ENCODE results near the gene CDH24. TPM values are rescaled to one million over a fixed set of nuclear protein-coding genes. Genes with fewer than 3 reads are reported as not detected.

The CDH24 gene
- total RNA-seq, 1 experiment from 2014 or later = 17.9 TPM

DNA sequence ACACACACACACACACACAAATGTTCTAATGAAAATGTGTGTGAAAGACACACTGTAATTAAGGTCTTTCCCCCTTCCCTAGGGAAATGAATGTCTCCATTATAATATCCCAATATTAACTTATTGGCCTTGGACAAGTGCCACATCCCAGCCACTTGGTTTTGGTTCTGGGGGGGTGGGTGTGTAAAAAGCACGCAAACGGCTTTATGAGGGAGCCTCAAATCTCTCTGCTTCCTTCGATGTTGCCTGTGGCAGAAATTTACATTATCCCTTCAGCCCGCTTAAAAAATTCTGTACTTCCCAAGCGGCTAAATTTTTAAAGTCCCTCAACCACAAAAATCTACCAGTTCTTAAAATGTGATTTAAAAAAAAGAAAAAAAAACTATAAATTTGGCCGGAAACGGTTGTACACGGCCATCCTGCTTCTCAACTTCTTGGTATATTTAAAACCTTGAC, 47.8 kb downstream of the CDH24 start (continued):
- TF ChIP-seq, protein P1, sequence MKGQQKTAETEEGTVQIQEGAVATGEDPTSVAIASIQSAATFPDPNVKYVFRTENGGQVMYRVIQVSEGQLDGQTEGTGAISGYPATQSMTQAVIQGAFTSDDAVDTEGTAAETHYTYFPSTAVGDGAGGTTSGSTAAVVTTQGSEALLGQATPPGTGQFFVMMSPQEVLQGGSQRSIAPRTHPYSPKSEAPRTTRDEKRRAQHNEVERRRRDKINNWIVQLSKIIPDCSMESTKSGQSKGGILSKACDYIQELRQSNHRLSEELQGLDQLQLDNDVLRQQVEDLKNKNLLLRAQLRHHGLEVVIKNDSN (CRISPR knock-in tag; IDR thresholded peaks at IDR 0.05) = no peak
- TF ChIP-seq HMGA2 (CRISPR knock-in tag; IDR thresholded peaks at IDR 0.05) (no peak), NFE2L1 (CRISPR knock-in tag; IDR thresholded peaks at IDR 0.05) (no peak), CBFB (CRISPR knock-in tag; IDR thresholded peaks at IDR 0.05; ENCODE audit: low read depth) (no peak), TEAD4 (CRISPR knock-in tag; IDR thresholded peaks at IDR 0.05) (no peak)
- TF ChIP-seq, protein P2, sequence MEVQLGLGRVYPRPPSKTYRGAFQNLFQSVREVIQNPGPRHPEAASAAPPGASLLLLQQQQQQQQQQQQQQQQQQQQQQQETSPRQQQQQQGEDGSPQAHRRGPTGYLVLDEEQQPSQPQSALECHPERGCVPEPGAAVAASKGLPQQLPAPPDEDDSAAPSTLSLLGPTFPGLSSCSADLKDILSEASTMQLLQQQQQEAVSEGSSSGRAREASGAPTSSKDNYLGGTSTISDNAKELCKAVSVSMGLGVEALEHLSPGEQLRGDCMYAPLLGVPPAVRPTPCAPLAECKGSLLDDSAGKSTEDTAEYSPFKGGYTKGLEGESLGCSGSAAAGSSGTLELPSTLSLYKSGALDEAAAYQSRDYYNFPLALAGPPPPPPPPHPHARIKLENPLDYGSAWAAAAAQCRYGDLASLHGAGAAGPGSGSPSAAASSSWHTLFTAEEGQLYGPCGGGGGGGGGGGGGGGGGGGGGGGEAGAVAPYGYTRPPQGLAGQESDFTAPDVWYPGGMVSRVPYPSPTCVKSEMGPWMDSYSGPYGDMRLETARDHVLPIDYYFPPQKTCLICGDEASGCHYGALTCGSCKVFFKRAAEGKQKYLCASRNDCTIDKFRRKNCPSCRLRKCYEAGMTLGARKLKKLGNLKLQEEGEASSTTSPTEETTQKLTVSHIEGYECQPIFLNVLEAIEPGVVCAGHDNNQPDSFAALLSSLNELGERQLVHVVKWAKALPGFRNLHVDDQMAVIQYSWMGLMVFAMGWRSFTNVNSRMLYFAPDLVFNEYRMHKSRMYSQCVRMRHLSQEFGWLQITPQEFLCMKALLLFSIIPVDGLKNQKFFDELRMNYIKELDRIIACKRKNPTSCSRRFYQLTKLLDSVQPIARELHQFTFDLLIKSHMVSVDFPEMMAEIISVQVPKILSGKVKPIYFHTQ (CRISPR knock-in tag; IDR thresholded peaks at IDR 0.05) = no peak
- TF ChIP-seq, protein P3, sequence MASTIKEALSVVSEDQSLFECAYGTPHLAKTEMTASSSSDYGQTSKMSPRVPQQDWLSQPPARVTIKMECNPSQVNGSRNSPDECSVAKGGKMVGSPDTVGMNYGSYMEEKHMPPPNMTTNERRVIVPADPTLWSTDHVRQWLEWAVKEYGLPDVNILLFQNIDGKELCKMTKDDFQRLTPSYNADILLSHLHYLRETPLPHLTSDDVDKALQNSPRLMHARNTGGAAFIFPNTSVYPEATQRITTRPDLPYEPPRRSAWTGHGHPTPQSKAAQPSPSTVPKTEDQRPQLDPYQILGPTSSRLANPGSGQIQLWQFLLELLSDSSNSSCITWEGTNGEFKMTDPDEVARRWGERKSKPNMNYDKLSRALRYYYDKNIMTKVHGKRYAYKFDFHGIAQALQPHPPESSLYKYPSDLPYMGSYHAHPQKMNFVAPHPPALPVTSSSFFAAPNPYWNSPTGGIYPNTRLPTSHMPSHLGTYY (CRISPR knock-in tag; IDR thresholded peaks at IDR 0.05) = no peak

DNA sequence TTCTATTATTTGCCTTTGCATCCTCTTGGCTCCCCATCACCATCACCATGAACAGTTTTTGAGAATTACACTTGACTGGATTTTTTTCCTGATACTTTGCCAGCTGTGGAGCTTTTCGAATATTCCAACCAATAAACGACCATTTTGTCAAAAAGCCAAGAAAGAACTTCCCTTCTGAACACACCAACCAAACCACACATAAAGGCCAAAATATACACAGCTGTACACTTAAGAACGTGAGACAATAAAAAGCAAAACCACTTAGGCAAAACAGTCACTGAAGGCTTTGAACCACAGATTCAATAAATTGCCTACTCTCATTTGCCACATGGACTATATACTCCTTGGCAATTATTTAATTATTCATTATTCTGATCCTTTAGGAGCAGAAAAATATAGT, 48.5 kb downstream of the CDH24 start:
- H3K36me3 Mint-ChIP-seq = no peaks in the 10 kb centered on the region; the same call in 1 of the 2 replicates
- no peak for TF ChIP-seq PRRX2 (CRISPR knock-in tag; IDR thresholded peaks at IDR 0.05)
- TF ChIP-seq, protein P3 (CRISPR knock-in tag; IDR thresholded peaks at IDR 0.05) = no peak
- TF ChIP-seq, protein P4, sequence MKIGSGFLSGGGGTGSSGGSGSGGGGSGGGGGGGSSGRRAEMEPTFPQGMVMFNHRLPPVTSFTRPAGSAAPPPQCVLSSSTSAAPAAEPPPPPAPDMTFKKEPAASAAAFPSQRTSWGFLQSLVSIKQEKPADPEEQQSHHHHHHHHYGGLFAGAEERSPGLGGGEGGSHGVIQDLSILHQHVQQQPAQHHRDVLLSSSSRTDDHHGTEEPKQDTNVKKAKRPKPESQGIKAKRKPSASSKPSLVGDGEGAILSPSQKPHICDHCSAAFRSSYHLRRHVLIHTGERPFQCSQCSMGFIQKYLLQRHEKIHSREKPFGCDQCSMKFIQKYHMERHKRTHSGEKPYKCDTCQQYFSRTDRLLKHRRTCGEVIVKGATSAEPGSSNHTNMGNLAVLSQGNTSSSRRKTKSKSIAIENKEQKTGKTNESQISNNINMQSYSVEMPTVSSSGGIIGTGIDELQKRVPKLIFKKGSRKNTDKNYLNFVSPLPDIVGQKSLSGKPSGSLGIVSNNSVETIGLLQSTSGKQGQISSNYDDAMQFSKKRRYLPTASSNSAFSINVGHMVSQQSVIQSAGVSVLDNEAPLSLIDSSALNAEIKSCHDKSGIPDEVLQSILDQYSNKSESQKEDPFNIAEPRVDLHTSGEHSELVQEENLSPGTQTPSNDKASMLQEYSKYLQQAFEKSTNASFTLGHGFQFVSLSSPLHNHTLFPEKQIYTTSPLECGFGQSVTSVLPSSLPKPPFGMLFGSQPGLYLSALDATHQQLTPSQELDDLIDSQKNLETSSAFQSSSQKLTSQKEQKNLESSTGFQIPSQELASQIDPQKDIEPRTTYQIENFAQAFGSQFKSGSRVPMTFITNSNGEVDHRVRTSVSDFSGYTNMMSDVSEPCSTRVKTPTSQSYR (CRISPR knock-in tag; IDR thresholded peaks at IDR 0.05) = no peak
- no peak for TF ChIP-seq NFATC4 (CRISPR knock-in tag; IDR thresholded peaks at IDR 0.05)
- TF ChIP-seq, protein P5, sequence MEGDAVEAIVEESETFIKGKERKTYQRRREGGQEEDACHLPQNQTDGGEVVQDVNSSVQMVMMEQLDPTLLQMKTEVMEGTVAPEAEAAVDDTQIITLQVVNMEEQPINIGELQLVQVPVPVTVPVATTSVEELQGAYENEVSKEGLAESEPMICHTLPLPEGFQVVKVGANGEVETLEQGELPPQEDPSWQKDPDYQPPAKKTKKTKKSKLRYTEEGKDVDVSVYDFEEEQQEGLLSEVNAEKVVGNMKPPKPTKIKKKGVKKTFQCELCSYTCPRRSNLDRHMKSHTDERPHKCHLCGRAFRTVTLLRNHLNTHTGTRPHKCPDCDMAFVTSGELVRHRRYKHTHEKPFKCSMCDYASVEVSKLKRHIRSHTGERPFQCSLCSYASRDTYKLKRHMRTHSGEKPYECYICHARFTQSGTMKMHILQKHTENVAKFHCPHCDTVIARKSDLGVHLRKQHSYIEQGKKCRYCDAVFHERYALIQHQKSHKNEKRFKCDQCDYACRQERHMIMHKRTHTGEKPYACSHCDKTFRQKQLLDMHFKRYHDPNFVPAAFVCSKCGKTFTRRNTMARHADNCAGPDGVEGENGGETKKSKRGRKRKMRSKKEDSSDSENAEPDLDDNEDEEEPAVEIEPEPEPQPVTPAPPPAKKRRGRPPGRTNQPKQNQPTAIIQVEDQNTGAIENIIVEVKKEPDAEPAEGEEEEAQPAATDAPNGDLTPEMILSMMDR (IDR thresholded peaks at IDR 0.05) = no peak
- DNase-seq (ENCODE audit: low spot score) (no peak), ATAC-seq (no peak)
- peaks cover 9% of the 10 kb centered on the region for H3K9me3 Mint-ChIP-seq
- peak overlapping the region; percentile 25; the same call in 1 of the 2 replicates for H3K27ac Mint-ChIP-seq
- peaks cover 31% of the 10 kb centered on the region for H3K4me1 Mint-ChIP-seq
- 0 out of 2 replicates have a peak overlapping the region, but pooled peaks have one; percentile 1 for H3K4me3 Mint-ChIP-seq
- H3K27me3 Mint-ChIP-seq (ENCODE audit: low read depth) = no peaks in the 10 kb centered on the region
- CTCF ChIA-PET = interaction anchor here (3.9 kb wide), 1 partner anchor 22 kb away, joined by 64 read pairs; no protein-coding TSS in a partner anchor
- POLR2A ChIA-PET = no interaction called here

All from WTC11 (cell line).